ENCODE data around the gene EPYC.

GRCh38 chr12:90938451-90938850 is 66.3 kb downstream of the EPYC start:
- TF ChIP-seq EZH2 (IDR thresholded peaks at IDR 0.05; ENCODE audit: insufficient read depth, poor library complexity, severe bottlenecking) (no peak), EZH2phosphoT487 (IDR thresholded peaks at IDR 0.05; ENCODE audit: insufficient read depth, low read depth) (no peak)

Measured in GM23248 (cell line).